K562 (cell line): ENCODE results near the gene XRCC3. TPM values are rescaled to one million over a fixed set of nuclear protein-coding genes. Genes with fewer than 3 reads are reported as not detected.

ENCODE experiments used
- C11orf30 ChIP-seq: fragments of 450-650 bp; IDR thresholded peaks from 2 replicates; pipeline ENCODE4 v1.6.1; 2016; ENCODE audit warnings: low read depth, mild to moderate bottlenecking
- DMBX1 ChIP-seq: fragments of 250-450 bp; sonication (Bioruptor Pico); IDR thresholded peaks from 2 replicates; pipeline ENCODE4 v1.8.0; 2022; ENCODE audit warnings: inconsistent platforms, mild to moderate bottlenecking, moderate library complexity, borderline replicate concordance
- GTF2B ChIP-seq: IDR thresholded peaks from 2 replicates; pipeline ENCODE4 v1.6.1; 2011; ENCODE audit not compliant: insufficient read length; ENCODE audit errors: extremely low read depth
- KHSRP ChIP-seq: fragments of 450-650 bp; IDR thresholded peaks from 2 replicates; pipeline ENCODE4 v1.6.1; 2017
- POLR2G ChIP-seq: fragments of 200-400 bp; formaldehyde crosslinking; IDR thresholded peaks from 2 replicates; pipeline ENCODE4 v1.6.1; 2017; ENCODE audit warnings: low read depth, mild to moderate bottlenecking, antibody characterized with exemption, low read length, moderate library complexity
- SIN3B ChIP-seq: fragments of 450-650 bp; IDR thresholded peaks from 2 replicates; pipeline ENCODE4 v1.6.1; 2017; ENCODE audit warnings: low read depth, mild to moderate bottlenecking, moderate library complexity
- SMARCE1 ChIP-seq: fragments of 450-650 bp; IDR thresholded peaks from 2 replicates; pipeline ENCODE4 v1.7.1; 2016; ENCODE audit warnings: mild to moderate bottlenecking
- ZBTB8A ChIP-seq: fragments of 450-650 bp; IDR thresholded peaks from 2 replicates; pipeline ENCODE4 v1.6.1; 2018; ENCODE audit warnings: mild to moderate bottlenecking, moderate library complexity; ENCODE audit not compliant: partially characterized antibody
- ZNF586 ChIP-seq: fragments of 450-650 bp; formaldehyde crosslinking; conservative IDR thresholded peaks from 2 replicates; pipeline ENCODE4 v1.4.0; 2020; ENCODE audit warnings: mild to moderate bottlenecking, moderate library complexity
- polyA plus RNA-seq, 8 experiments: library from polyadenylated mRNA; depleted of rRNA in 4 of 8; stranded (reverse) in 5 of 8; unstranded in 3 of 8; fragments of >200 nt; fragmentation: Nextera tagmentation in 2 of 8; fragmentation: Illumina TruSeq in 1 of 8; extraction: Ambion mirVana in 2 of 8; extraction: Trizol in 1 of 8; gene quantifications; 2 replicates each; pipeline versions ENCODE4 v1.2.1 to v1.2.3, GENCODE V29; 2011 to 2014; ENCODE audit warnings: inconsistent platforms in 1 of 8, missing spikeins in 1 of 8
- total RNA-seq, 7 experiments: library from RNA; depleted of rRNA in 6 of 7; stranded (reverse); fragments of >200 nt in 6 of 7; fragmentation: Illumina TruSeq in 2 of 7; extraction: Trizol in 2 of 7; gene quantifications; 2 replicates each; pipeline versions ENCODE4 v1.2.1 to v1.2.3, GENCODE V29; 2011 to 2021; ENCODE audit warnings: low replicate concordance in 1 of 7
- TF ChIP-seq, protein P1 (sequence below): sonication (generic); formaldehyde crosslinking; IDR thresholded peaks from 2 replicates; pipeline ENCODE4 v1.8.1; 2023; ENCODE audit warnings: missing genetic modification reagents, mild to moderate bottlenecking, borderline replicate concordance

Gene XRCC3
- total and polyA plus RNA-seq, 9 of the 15 experiments (the other 6 are each of a cell fraction or from before 2014, with no cell fraction given): 0.34 to 59.3 (median 30.3) TPM

DNA sequence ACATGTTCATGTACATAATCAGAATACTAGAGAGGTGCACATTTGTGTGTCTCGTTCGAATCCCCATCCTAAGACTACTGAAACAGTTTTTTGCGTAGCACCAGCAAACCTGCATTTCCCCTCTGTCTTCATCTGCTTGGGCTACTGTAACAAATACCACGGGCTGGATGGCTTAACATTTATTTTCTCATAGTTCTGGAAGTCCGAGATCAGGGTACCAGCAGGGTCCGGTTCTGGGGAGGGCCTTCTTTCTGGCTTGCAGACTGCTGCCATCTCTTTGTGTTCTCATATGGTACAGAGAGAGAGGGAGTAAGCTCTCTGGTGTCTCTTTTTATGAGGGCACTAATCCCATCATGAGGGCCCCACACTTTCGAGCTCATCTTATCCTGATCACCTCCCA lies 55.6 kb downstream of the XRCC3 start (continued):
- TF ChIP-seq, protein P1, sequence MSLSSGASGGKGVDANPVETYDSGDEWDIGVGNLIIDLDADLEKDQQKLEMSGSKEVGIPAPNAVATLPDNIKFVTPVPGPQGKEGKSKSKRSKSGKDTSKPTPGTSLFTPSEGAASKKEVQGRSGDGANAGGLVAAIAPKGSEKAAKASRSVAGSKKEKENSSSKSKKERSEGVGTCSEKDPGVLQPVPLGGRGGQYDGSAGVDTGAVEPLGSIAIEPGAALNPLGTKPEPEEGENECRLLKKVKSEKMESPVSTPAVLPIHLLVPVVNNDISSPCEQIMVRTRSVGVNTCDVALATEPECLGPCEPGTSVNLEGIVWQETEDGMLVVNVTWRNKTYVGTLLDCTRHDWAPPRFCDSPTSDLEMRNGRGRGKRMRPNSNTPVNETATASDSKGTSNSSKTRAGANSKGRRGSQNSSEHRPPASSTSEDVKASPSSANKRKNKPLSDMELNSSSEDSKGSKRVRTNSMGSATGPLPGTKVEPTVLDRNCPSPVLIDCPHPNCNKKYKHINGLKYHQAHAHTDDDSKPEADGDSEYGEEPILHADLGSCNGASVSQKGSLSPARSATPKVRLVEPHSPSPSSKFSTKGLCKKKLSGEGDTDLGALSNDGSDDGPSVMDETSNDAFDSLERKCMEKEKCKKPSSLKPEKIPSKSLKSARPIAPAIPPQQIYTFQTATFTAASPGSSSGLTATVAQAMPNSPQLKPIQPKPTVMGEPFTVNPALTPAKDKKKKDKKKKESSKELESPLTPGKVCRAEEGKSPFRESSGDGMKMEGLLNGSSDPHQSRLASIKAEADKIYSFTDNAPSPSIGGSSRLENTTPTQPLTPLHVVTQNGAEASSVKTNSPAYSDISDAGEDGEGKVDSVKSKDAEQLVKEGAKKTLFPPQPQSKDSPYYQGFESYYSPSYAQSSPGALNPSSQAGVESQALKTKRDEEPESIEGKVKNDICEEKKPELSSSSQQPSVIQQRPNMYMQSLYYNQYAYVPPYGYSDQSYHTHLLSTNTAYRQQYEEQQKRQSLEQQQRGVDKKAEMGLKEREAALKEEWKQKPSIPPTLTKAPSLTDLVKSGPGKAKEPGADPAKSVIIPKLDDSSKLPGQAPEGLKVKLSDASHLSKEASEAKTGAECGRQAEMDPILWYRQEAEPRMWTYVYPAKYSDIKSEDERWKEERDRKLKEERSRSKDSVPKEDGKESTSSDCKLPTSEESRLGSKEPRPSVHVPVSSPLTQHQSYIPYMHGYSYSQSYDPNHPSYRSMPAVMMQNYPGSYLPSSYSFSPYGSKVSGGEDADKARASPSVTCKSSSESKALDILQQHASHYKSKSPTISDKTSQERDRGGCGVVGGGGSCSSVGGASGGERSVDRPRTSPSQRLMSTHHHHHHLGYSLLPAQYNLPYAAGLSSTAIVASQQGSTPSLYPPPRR (CRISPR knock-in tag): no peak
- TF ChIP-seq DMBX1 (CRISPR knock-in tag) (no peak), SMARCE1 (no peak), POLR2G (no peak), KHSRP (no peak), ZBTB8A (no peak), SIN3B (no peak), C11orf30 (no peak), GTF2B (no peak), ZNF586 (CRISPR knock-in tag) (no peak)
